HCT116 (cell line): ENCODE measurements around the gene ZNF148. TPM values are rescaled to one million over a fixed set of nuclear protein-coding genes. Genes with fewer than 3 reads are reported as not detected.

Experiments used
- ATAC-seq: fragments of 200-7000 bp; cut with Tn5 transposase; 2 replicates; pipeline ENCODE4 v1.9.1; 2020; ENCODE audit warnings: mild to moderate bottlenecking, moderate library complexity
- BruUV-seq: library from RNA; stranded (reverse); fragments of 400-500 nt; replicated peaks from 2 replicates; lab custom pipeline; 2021; lab: Mats Ljungman, UMichigan
- CTCF ChIA-PET: fragments of 300-600 bp; sonication (Branson Sonifier 250); formaldehyde crosslinking; loops from one replicate; lab custom pipeline; 2021; ENCODE audit warnings: antibody characterized with exemption; lab: Charles Lee
- POLR2A ChIA-PET: fragments of 300-600, 350-600 bp; sonication (Branson Sonifier 250); formaldehyde crosslinking; loops from one replicate; lab custom pipeline; 2021; ENCODE audit warnings: antibody characterized with exemption; lab: Charles Lee
- RAD21 ChIA-PET, 2 experiments: fragments of 300-600 bp; sonication (Branson Sonifier 250); formaldehyde crosslinking; loops; one replicate each; lab custom pipeline; 2023; ENCODE audit warnings: low total read pairs in 2 of 2; ENCODE audit not compliant: uncharacterized antibody in 2 of 2, unreplicated experiment in 2 of 2, low non-redundant PET in 1 of 2; lab: Charles Lee
- DNase-seq: peaks from one replicate; pipeline ENCODE4 v3.0.0-alpha.2; 2010; ENCODE audit warnings: low read depth, low spot score
- H2AFZ ChIP-seq: fragments of 200-600 bp; shearing (Covaris generic), sonication (generic); 2 replicates; pipeline ENCODE4 v1.6.1; 2017; ENCODE audit warnings: low read depth, mixed run types, mixed read lengths, antibody characterized with exemption, low read length; ENCODE audit not compliant: poor library complexity, severe bottlenecking
- H3K27ac ChIP-seq: 2 replicates; pipeline ENCODE4 v1.5.1; 2012; ENCODE audit warnings: low read depth, low read length
- H3K27me3 ChIP-seq: fragments of 200-600 bp; sonication (generic); 2 replicates; pipeline ENCODE4 v1.6.1; 2016; ENCODE audit warnings: mixed run types, low read length, mixed read lengths; ENCODE audit not compliant: insufficient read depth
- H3K36me3 ChIP-seq, 2 experiments: fragments of 200-500 bp in 1 of 2; fragments of 200-600 bp in 1 of 2; sonication (Bioruptor generic) in 1 of 2; sonication (generic) in 1 of 2; 2 replicates each; pipeline versions ENCODE4 v1.5.1 to v1.6.1; 2014 to 2016; ENCODE audit warnings: low read length in 2 of 2, inconsistent platforms in 1 of 2, mixed read lengths in 1 of 2, mixed run types in 1 of 2; ENCODE audit not compliant: insufficient read depth in 2 of 2, control insufficient read depth in 1 of 2
- H3K4me1 ChIP-seq, 2 experiments: fragments of 200-600 bp in 1 of 2; sonication (generic) in 1 of 2; 2 replicates each; pipeline versions ENCODE4 v1.5.1 to v1.6.1; 2012 to 2017; ENCODE audit warnings: low read length in 2 of 2, inconsistent platforms in 1 of 2, mild to moderate bottlenecking in 1 of 2, mixed read lengths in 1 of 2, mixed run types in 1 of 2, moderate library complexity in 1 of 2; ENCODE audit not compliant: insufficient read depth in 2 of 2, control insufficient read depth in 1 of 2
- H3K4me2 ChIP-seq: fragments of 200-600 bp; sonication (generic); 2 replicates; pipeline ENCODE4 v1.6.1; 2017; ENCODE audit warnings: mixed run types, low read length, mixed read lengths
- H3K4me3 ChIP-seq, 2 experiments: fragments of 200-600 bp in 1 of 2; sonication (generic) in 1 of 2; replicated peaks in 1 of 2; 2 replicates each; pipeline ENCODE4 v1.5.1; 2011 to 2016; ENCODE audit warnings: low read length in 2 of 2, control low read depth in 1 of 2, low read depth in 1 of 2, mild to moderate bottlenecking in 1 of 2, mixed read lengths in 1 of 2, mixed run types in 1 of 2
- H3K79me2 ChIP-seq: fragments of 200-600 bp; sonication (generic); 2 replicates; pipeline ENCODE4 v1.6.1; 2017; ENCODE audit warnings: mild to moderate bottlenecking, mixed run types, low read length, moderate library complexity, mixed read lengths; ENCODE audit not compliant: insufficient read depth
- H3K9ac ChIP-seq: fragments of 200-600 bp; sonication (generic); 2 replicates; pipeline ENCODE4 v1.6.1; 2016; ENCODE audit warnings: low read length, mixed read lengths
- H3K9me2 ChIP-seq: fragments of 200-600 bp; sonication (generic), shearing (Covaris generic); 2 replicates; pipeline ENCODE4 v1.6.1; 2017; ENCODE audit warnings: mixed run types, mild to moderate bottlenecking, moderate library complexity; ENCODE audit not compliant: insufficient read depth
- H3K9me3 ChIP-seq, 2 experiments: fragments of 200-500 bp in 1 of 2; fragments of 200-600 bp in 1 of 2; sonication (Bioruptor generic) in 1 of 2; sonication (generic) in 1 of 2; 2 replicates each; pipeline ENCODE4 v1.6.1; 2014 to 2017; ENCODE audit warnings: low read length in 2 of 2, mixed read lengths in 2 of 2, inconsistent platforms in 1 of 2, low read depth in 1 of 2, mild to moderate bottlenecking in 1 of 2, mixed run types in 1 of 2, moderate library complexity in 1 of 2; ENCODE audit not compliant: control insufficient read depth in 1 of 2, insufficient read depth in 1 of 2
- H4K20me1 ChIP-seq: fragments of 200-600 bp; sonication (generic), shearing (Covaris generic); 2 replicates; pipeline ENCODE4 v1.6.1; 2017; ENCODE audit warnings: mixed run types, mild to moderate bottlenecking, moderate library complexity; ENCODE audit not compliant: insufficient read depth
- CBX3 ChIP-seq: IDR thresholded peaks from 2 replicates; pipeline ENCODE4 v1.6.1; 2012; ENCODE audit warnings: low read depth
- CEBPB ChIP-seq: IDR thresholded peaks from 2 replicates; pipeline ENCODE4 v1.6.1; 2012; ENCODE audit warnings: low read depth
- CTCF ChIP-seq, 3 experiments: fragments of 200-600 bp in 1 of 3; sonication (generic) in 1 of 3; IDR thresholded peaks in 2 of 3; conservative IDR thresholded peaks in 1 of 3; 2 replicates each; pipeline ENCODE4 v1.5.1; 2012 to 2017; ENCODE audit warnings: low read depth in 2 of 3, low read length in 2 of 3, antibody characterized with exemption in 1 of 3, borderline replicate concordance in 1 of 3, control low read depth in 1 of 3, mild to moderate bottlenecking in 1 of 3, mixed read lengths in 1 of 3, mixed run types in 1 of 3, moderate library complexity in 1 of 3; ENCODE audit not compliant: insufficient read depth in 1 of 3
- EGR1 ChIP-seq: IDR thresholded peaks from 2 replicates; pipeline ENCODE4 v1.6.1; 2012; ENCODE audit warnings: low read depth
- EZH2 ChIP-seq: fragments of 200-600 bp; sonication (generic); IDR thresholded peaks from 2 replicates; pipeline ENCODE4 v1.6.1; 2017; ENCODE audit warnings: antibody characterized with exemption, mixed run types
- MAX ChIP-seq: IDR thresholded peaks from 2 replicates; pipeline ENCODE4 v1.6.1; 2012
- POLR2A ChIP-seq: IDR thresholded peaks from 2 replicates; pipeline ENCODE4 v1.7.0; 2011; ENCODE audit warnings: borderline replicate concordance; ENCODE audit not compliant: insufficient read depth, insufficient read length; ENCODE audit errors: extremely low read depth
- POLR2AphosphoS5 ChIP-seq: IDR thresholded peaks from 2 replicates; pipeline ENCODE4 v1.6.1; 2011; ENCODE audit warnings: mild to moderate bottlenecking, low read depth, low read length, moderate library complexity
- ZBTB33 ChIP-seq: IDR thresholded peaks from 2 replicates; pipeline ENCODE4 v1.6.1; 2011; ENCODE audit warnings: mild to moderate bottlenecking, low read length, moderate library complexity; ENCODE audit not compliant: insufficient replicate concordance; ENCODE audit errors: extremely low read depth
- intact Hi-C: fragments of 100-400 bp; cut with micrococcal nuclease; formaldehyde crosslinking; loops from 2 replicates; pipeline ENCODE4 v1.10.0; 2022
- total RNA-seq: library from RNA; stranded (reverse); gene quantifications from one replicate; pipeline ENCODE4 v1.2.1, GENCODE V29; 2021; ENCODE audit not compliant: unreplicated experiment

The ZNF148 gene
- total RNA-seq, 1 experiment from 2014 or later, result 35.0 TPM

GRCh38 chr3:125322917-125323316 lies 52.2 kb downstream of the ZNF148 start:
- Histone ChIP-seq H3K4me3 (no peak overlapping the region), H3K79me2 (peaks cover 4% of the 10 kb centered on the region; the same call in 1 of the 2 replicates), H2AFZ (no peak overlapping the region), H3K9me3 (no peaks in the 10 kb centered on the region; a peak in 1 of 4 replicates), H4K20me1 (no peaks in the 10 kb centered on the region), H3K9me2 (no peaks in the 10 kb centered on the region), H3K36me3 (no peaks in the 10 kb centered on the region; a peak in 1 of 4 replicates), H3K4me2 (no peak overlapping the region), H3K4me1 (peaks cover 0 to 8% of the 10 kb centered on the region in 2 experiments; a peak in 1 of 4 replicates), H3K27ac (no peak overlapping the region), H3K27me3 (no peaks in the 10 kb centered on the region), H3K9ac (no peak overlapping the region)
- BruUV-seq, result no TSS peak
- no peak for DNase-seq
- ChIA-PET RAD21 (no interaction called here), CTCF (no interaction called here), POLR2A (no interaction called here)
- no peak for TF ChIP-seq EZH2
- no peak for TF ChIP-seq MAX
- no peak for TF ChIP-seq EGR1
- TF ChIP-seq POLR2AphosphoS5, result no peak
- TF ChIP-seq CTCF (IDR thresholded peaks at IDR 0.05 in 2 of 3, conservative IDR thresholded peaks at IDR 0.05 in 1 of 3; ENCODE audit: borderline replicate concordance in 1 of 3, insufficient read depth in 1 of 3, low read depth in 2 of 3, low read length in 2 of 3), result no peak
- no peak for TF ChIP-seq CBX3
- TF ChIP-seq ZBTB33, result no peak
- TF ChIP-seq CEBPB, result no peak
- no peak for TF ChIP-seq POLR2A
- intact Hi-C loops, result no loop called here
- no peak for ATAC-seq
